HS-5 (cell line): ENCODE measurements around the gene SEZ6L.

Source experiments
- DNase-seq: peaks from one replicate; pipeline ENCODE4 v3.0.0-alpha.2; 2012; ENCODE audit warnings: low read depth

Gene SEZ6L

GRCh38 chr22:26428515-26429457 is 259.5 kb downstream of the SEZ6L start, which contains the start of gene ASPHD2:
ASPHD2 (plus strand) TSS chr22:26429260; CDS start chr22:26433616, 4,356 bp downstream.
- peak; percentile 18 for DNase-seq

- DNase-seq, result no peak
These were observed 260.4 kb downstream of the SEZ6L start for GRCh38 chr22:26429458-26430286.

- no peak for DNase-seq
These were observed 261.3 kb downstream of the SEZ6L start for GRCh38 chr22:26430600-26430999.

- no peak for DNase-seq
These were observed 262.2 kb downstream of the SEZ6L start for GRCh38 chr22:26431261-26431995.

- no peak for DNase-seq
These were observed 263.5 kb downstream of the SEZ6L start for GRCh38 chr22:26432619-26433311.
